Measurements from ENCODE around the gene ENO2.

The ENO2 gene

GRCh38 chr12:6935371-6936193 is 21.2 kb downstream of the ENO2 start:
- DNase-seq: no peak

GRCh38 chr12:6936194-6936635 is 21.8 kb downstream of the ENO2 start:
- no peak for DNase-seq

- no peak for DNase-seq
Observed at GRCh38 chr12:6936636-6937480, 22.5 kb downstream of the ENO2 start.

- peak; percentile 95 for DNase-seq
Observed at GRCh38 chr12:6937481-6938352, 23.3 kb downstream of the ENO2 start.

GRCh38 chr12:6938353-6939190 is 24.2 kb downstream of the ENO2 start:
- no peak for DNase-seq

- DNase-seq: no peak
Observed at GRCh38 chr12:6939191-6939540, 24.8 kb downstream of the ENO2 start.

GRCh38 chr12:6941267-6941666 is 26.9 kb downstream of the ENO2 start:
- no peak for DNase-seq

- no peak for DNase-seq
Observed at GRCh38 chr12:6941782-6942181, 27.4 kb downstream of the ENO2 start.

- DNase-seq: no peak
Observed at GRCh38 chr12:6942331-6942665, 27.9 kb downstream of the ENO2 start.

GRCh38 chr12:6943389-6943721 is 29.0 kb downstream of the ENO2 start:
- DNase-seq: peak; percentile 95

GRCh38 chr12:6943722-6944380 is 29.5 kb downstream of the ENO2 start, which contains the start of the genes C12orf57 and RNU7-1:
TSS of gene C12orf57 (plus strand) at chr12:6944022. CDS start at chr12:6944122, 100 bp downstream.
TSS of gene RNU7-1 (plus strand) at chr12:6943816.
- peak; percentile 95 for DNase-seq

GRCh38 chr12:6944381-6945186 is 30.2 kb downstream of the ENO2 start:
- peak; percentile 86 for DNase-seq

GRCh38 chr12:6945613-6946012 is 31.2 kb downstream of the ENO2 start:
- no peak for DNase-seq

- DNase-seq: peak; percentile 89
Observed at GRCh38 chr12:6946033-6946919, 31.9 kb downstream of the ENO2 start.

- no peak for DNase-seq
Observed at GRCh38 chr12:6946920-6947374, 32.6 kb downstream of the ENO2 start.

GRCh38 chr12:6947615-6948014 is 33.2 kb downstream of the ENO2 start:
- DNase-seq: no peak

- DNase-seq: no peak
Observed at GRCh38 chr12:6948873-6949594, 34.7 kb downstream of the ENO2 start.

GRCh38 chr12:6950401-6950801 is 36.0 kb downstream of the ENO2 start:
- DNase-seq: no peak

Data from kidney glomerular epithelial cell (primary cell).